ENCODE results near the gene RFXAP.

Gene RFXAP

DNA sequence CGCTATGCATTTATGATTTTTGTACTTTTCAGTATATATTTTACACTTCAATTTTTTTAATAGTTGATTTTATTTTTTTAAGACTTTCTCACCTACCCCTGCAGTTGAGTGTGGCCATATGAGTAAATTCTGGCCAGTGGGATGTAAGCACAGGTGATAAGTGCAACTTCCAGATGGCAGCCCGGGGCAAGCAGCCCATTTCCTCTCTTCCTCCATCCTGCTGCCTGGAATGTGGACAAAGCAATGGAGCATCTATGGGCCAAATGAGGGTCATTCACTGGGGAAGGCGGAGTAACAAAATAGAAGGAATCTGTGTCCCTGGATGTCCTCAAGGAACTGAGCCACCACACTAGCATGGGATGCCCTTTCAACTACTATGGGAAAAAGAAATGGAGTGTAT, 12.3 kb downstream of the RFXAP start:
- no peak overlapping the region for H3K4ac ChIP-seq (ENCODE audit: low read length)
- no CpG with 5 or more reads among the region's 3 CpGs for WGBS, 2 donors (ENCODE audit: extremely low coverage in 2 of 2, insufficient read length in 2 of 2, insufficient replicate concordance in 1 of 2)
- no peak overlapping the region for H3K18ac ChIP-seq (ENCODE audit: low read length)
- H3K79me1 ChIP-seq (ENCODE audit: low read depth, low read length), result no peaks in the 10 kb centered on the region
- no peak overlapping the region for H2BK120ac ChIP-seq (ENCODE audit: low read depth, low read length)
- no peak overlapping the region for H3K4me3 ChIP-seq (ENCODE audit: low read length in 2 of 2)
- no peak for DNase-seq (ENCODE audit: low spot score)
- H3K9ac ChIP-seq (ENCODE audit: low read depth, low read length, poor library complexity), result no peak overlapping the region
- H3K23ac ChIP-seq (ENCODE audit: low read depth, low read length, poor library complexity), result no peak overlapping the region
- no peak overlapping the region for H3K27ac ChIP-seq (replicated peaks; ENCODE audit: low read length)
- no peak overlapping the region for H2AK5ac ChIP-seq (ENCODE audit: low read depth, low read length)
- H4K91ac ChIP-seq (ENCODE audit: low read depth, low read length, poor library complexity), result no peak overlapping the region
- H2BK5ac ChIP-seq (ENCODE audit: low read length), result no peak overlapping the region
- no peak overlapping the region for H2AFZ ChIP-seq (ENCODE audit: low read length)
- no peaks in the 10 kb centered on the region for H3K27me3 ChIP-seq (ENCODE audit: control insufficient read depth in 3 of 3, insufficient read depth in 3 of 3, low read depth in 1 of 3, low read length in 3 of 3)
- H3K36me3 ChIP-seq (replicated peaks in 1 of 2; ENCODE audit: control insufficient read depth in 2 of 2, insufficient read depth in 2 of 2, low read length in 2 of 2), result peaks cover 0 to 66% of the 10 kb centered on the region in 2 donors
- H3K4me1 ChIP-seq (ENCODE audit: control insufficient read depth in 2 of 2, insufficient read depth in 1 of 2, low read depth in 1 of 2, low read length in 2 of 2), result no peaks in the 10 kb centered on the region
- no peak overlapping the region for H2BK15ac ChIP-seq (ENCODE audit: low read length)
- H2BK12ac ChIP-seq (ENCODE audit: low read length), result no peak overlapping the region
- no peaks in the 10 kb centered on the region for H3K9me3 ChIP-seq (replicated peaks in 1 of 2; ENCODE audit: control insufficient read depth in 2 of 2, insufficient read depth in 1 of 2, low read depth in 1 of 2, low read length in 2 of 2)
- no peak overlapping the region for H3K4me2 ChIP-seq (ENCODE audit: insufficient read depth, low read length, poor library complexity, severe bottlenecking)
- H3K14ac ChIP-seq (ENCODE audit: low read length), result no peak overlapping the region
- H4K8ac ChIP-seq (ENCODE audit: low read depth, low read length), result no peak overlapping the region

DNA sequence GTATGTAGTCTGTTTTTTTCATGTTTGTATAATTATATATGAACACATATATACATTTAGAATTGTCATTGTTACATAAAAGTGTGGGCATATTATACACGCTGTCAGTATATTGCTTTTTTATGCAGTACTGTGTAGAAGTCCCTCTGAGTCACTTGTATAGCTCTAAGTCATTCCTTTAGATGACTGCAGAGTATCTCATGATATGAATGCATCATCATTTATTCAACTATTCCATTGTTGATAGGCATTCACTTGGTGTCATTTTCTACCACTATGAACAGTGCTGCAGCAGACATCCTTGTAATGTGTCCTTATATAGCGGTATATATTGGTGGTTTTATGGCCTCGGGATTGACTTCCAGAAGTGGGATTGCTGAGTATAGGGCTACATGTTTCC, 15.3 kb downstream of the RFXAP start:
- Histone ChIP-seq H3K4me3 (ENCODE audit: low read length in 2 of 2) (no peak overlapping the region), H3K14ac (ENCODE audit: low read length) (no peak overlapping the region), H3K9ac (ENCODE audit: low read depth, low read length, poor library complexity) (no peak overlapping the region), H3K27me3 (ENCODE audit: control insufficient read depth in 3 of 3, insufficient read depth in 3 of 3, low read depth in 1 of 3, low read length in 3 of 3) (no peaks in the 10 kb centered on the region), H2BK12ac (ENCODE audit: low read length) (no peak overlapping the region), H3K4me1 (ENCODE audit: control insufficient read depth in 2 of 2, insufficient read depth in 1 of 2, low read depth in 1 of 2, low read length in 2 of 2) (peaks cover 0 to 3% of the 10 kb centered on the region in 2 donors), H3K27ac (replicated peaks; ENCODE audit: low read length) (no peak overlapping the region), H2AFZ (ENCODE audit: low read length) (no peak overlapping the region), H4K91ac (ENCODE audit: low read depth, low read length, poor library complexity) (no peak overlapping the region), H3K79me1 (ENCODE audit: low read depth, low read length) (peaks cover 2% of the 10 kb centered on the region), H3K4ac (ENCODE audit: low read length) (no peak overlapping the region), H2BK120ac (ENCODE audit: low read depth, low read length) (no peak overlapping the region), H3K4me2 (ENCODE audit: insufficient read depth, low read length, poor library complexity, severe bottlenecking) (no peak overlapping the region), H3K36me3 (replicated peaks in 1 of 2; ENCODE audit: control insufficient read depth in 2 of 2, insufficient read depth in 2 of 2, low read length in 2 of 2) (peaks cover 0 to 36% of the 10 kb centered on the region in 2 donors), H3K9me3 (replicated peaks in 1 of 2; ENCODE audit: control insufficient read depth in 2 of 2, insufficient read depth in 1 of 2, low read depth in 1 of 2, low read length in 2 of 2) (no peaks in the 10 kb centered on the region), H4K8ac (ENCODE audit: low read depth, low read length) (no peak overlapping the region), H2BK5ac (ENCODE audit: low read length) (no peak overlapping the region), H2BK15ac (ENCODE audit: low read length) (no peak overlapping the region), H2AK5ac (ENCODE audit: low read depth, low read length) (no peak overlapping the region), H3K23ac (ENCODE audit: low read depth, low read length, poor library complexity) (no peak overlapping the region), H3K18ac (ENCODE audit: low read length) (no peak overlapping the region)
- no peak for DNase-seq (ENCODE audit: low spot score)
- no CpG with 5 or more reads among the region's 3 CpGs for WGBS, 2 donors (ENCODE audit: extremely low coverage in 2 of 2, insufficient read length in 2 of 2, insufficient replicate concordance in 1 of 2)

DNA sequence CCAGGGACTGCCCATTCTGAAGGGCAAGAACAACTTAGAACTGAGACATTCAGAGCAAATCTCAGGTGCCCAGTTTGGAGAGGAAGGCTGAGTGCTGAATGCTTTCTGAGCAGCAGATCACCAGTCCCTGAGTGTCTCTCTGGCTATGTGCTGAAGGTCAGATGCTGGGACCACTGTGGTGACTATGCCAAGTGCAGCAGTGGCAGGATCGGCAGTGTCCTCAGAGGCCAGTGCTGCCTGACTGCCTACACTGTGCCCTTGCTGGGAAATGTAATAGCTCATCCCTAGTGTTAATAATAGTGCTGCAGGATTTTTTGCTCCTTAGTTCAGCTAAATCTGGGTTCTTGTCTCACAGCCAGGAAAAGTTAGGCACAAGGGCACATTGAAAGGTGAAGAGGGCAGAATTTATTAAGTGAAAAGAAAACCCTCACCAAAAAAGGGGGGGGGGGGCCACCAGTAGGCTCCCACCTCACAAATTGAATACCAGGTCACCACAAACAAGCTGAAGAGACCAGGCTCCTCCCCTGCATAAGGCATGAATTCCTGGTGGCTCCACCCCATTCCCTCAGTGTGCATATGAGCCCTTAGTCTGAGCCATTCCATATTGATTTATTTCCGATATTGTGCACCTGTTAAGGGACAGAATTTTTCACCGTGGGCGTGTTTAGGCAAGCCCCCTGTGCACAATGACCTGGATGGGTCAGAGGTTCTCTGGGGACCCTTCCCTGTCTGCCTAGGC, 18.5 kb downstream of the RFXAP start:
- Histone ChIP-seq H4K8ac (ENCODE audit: low read depth, low read length) (no peak overlapping the region), H3K18ac (ENCODE audit: low read length) (no peak overlapping the region), H3K79me1 (ENCODE audit: low read depth, low read length) (peaks cover 5% of the 10 kb centered on the region), H3K27me3 (ENCODE audit: control insufficient read depth in 3 of 3, insufficient read depth in 3 of 3, low read depth in 1 of 3, low read length in 3 of 3) (no peaks in the 10 kb centered on the region), H3K4ac (ENCODE audit: low read length) (no peak overlapping the region), H4K91ac (ENCODE audit: low read depth, low read length, poor library complexity) (no peak overlapping the region), H3K9me3 (replicated peaks in 1 of 2; ENCODE audit: control insufficient read depth in 2 of 2, insufficient read depth in 1 of 2, low read depth in 1 of 2, low read length in 2 of 2) (no peaks in the 10 kb centered on the region), H3K4me3 (ENCODE audit: low read length in 2 of 2) (no peak overlapping the region), H3K9ac (ENCODE audit: low read depth, low read length, poor library complexity) (peak overlapping the region; percentile 50), H3K36me3 (replicated peaks in 1 of 2; ENCODE audit: control insufficient read depth in 2 of 2, insufficient read depth in 2 of 2, low read length in 2 of 2) (peaks cover 0 to 11% of the 10 kb centered on the region in 2 donors), H3K4me1 (ENCODE audit: control insufficient read depth in 2 of 2, insufficient read depth in 1 of 2, low read depth in 1 of 2, low read length in 2 of 2) (peaks cover 0 to 10% of the 10 kb centered on the region in 2 donors), H3K4me2 (ENCODE audit: insufficient read depth, low read length, poor library complexity, severe bottlenecking) (no peak overlapping the region), H2BK5ac (ENCODE audit: low read length) (no peak overlapping the region), H2BK15ac (ENCODE audit: low read length) (no peak overlapping the region), H2BK12ac (ENCODE audit: low read length) (no peak overlapping the region), H3K27ac (replicated peaks; ENCODE audit: low read length) (no peak overlapping the region), H2AK5ac (ENCODE audit: low read depth, low read length) (no peak overlapping the region), H2AFZ (ENCODE audit: low read length) (no peak overlapping the region), H2BK120ac (ENCODE audit: low read depth, low read length) (no peak overlapping the region), H3K14ac (ENCODE audit: low read length) (no peak overlapping the region), H3K23ac (ENCODE audit: low read depth, low read length, poor library complexity) (no peak overlapping the region)
- WGBS, 2 donors (ENCODE audit: extremely low coverage in 2 of 2, insufficient read length in 2 of 2, insufficient replicate concordance in 1 of 2), result no CpG with 5 or more reads among the region's 4 CpGs
- DNase-seq (ENCODE audit: low spot score), result no peak

DNA sequence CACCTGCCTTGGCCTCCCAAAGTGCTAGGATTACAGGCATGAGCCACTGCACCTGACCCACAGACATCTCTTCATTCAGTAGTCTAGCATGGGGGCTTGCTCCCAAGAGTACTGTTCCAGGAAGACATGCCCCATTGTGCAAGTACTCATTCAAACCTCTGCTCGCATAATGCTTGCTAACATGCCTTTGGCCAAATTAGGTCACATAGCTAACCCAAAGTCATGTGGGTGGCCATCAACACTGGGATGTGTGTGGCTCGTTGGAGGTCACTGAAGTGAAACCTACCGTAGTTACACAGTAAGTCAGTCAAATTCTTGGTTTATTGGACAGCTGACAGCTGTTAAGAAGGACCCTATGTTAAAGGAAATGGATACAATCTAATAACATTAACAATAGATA, 20.3 kb downstream of the RFXAP start:
- no CpG with 5 or more reads among the region's 3 CpGs for WGBS, 2 donors (ENCODE audit: extremely low coverage in 2 of 2, insufficient read length in 2 of 2, insufficient replicate concordance in 1 of 2)
- H3K23ac ChIP-seq (ENCODE audit: low read depth, low read length, poor library complexity), result no peak overlapping the region
- no peak overlapping the region for H2BK12ac ChIP-seq (ENCODE audit: low read length)
- H2AFZ ChIP-seq (ENCODE audit: low read length), result no peak overlapping the region
- H3K18ac ChIP-seq (ENCODE audit: low read length), result no peak overlapping the region
- H2AK5ac ChIP-seq (ENCODE audit: low read depth, low read length), result no peak overlapping the region
- H3K9ac ChIP-seq (ENCODE audit: low read depth, low read length, poor library complexity), result no peak overlapping the region
- peaks cover 5% of the 10 kb centered on the region for H3K79me1 ChIP-seq (ENCODE audit: low read depth, low read length)
- H3K4ac ChIP-seq (ENCODE audit: low read length), result no peak overlapping the region
- H4K8ac ChIP-seq (ENCODE audit: low read depth, low read length), result no peak overlapping the region
- no peak for DNase-seq (ENCODE audit: low spot score)
- H2BK5ac ChIP-seq (ENCODE audit: low read length), result no peak overlapping the region
- no peak overlapping the region for H3K4me3 ChIP-seq (ENCODE audit: low read length in 2 of 2)
- no peaks in the 10 kb centered on the region for H3K9me3 ChIP-seq (replicated peaks in 1 of 2; ENCODE audit: control insufficient read depth in 2 of 2, insufficient read depth in 1 of 2, low read depth in 1 of 2, low read length in 2 of 2)
- no peaks in the 10 kb centered on the region for H3K27me3 ChIP-seq (ENCODE audit: control insufficient read depth in 3 of 3, insufficient read depth in 3 of 3, low read depth in 1 of 3, low read length in 3 of 3)
- peaks cover 0 to 13% of the 10 kb centered on the region in 2 donors for H3K36me3 ChIP-seq (replicated peaks in 1 of 2; ENCODE audit: control insufficient read depth in 2 of 2, insufficient read depth in 2 of 2, low read length in 2 of 2)
- H3K4me2 ChIP-seq (ENCODE audit: insufficient read depth, low read length, poor library complexity, severe bottlenecking), result no peak overlapping the region
- no peak overlapping the region for H2BK120ac ChIP-seq (ENCODE audit: low read depth, low read length)
- H4K91ac ChIP-seq (ENCODE audit: low read depth, low read length, poor library complexity), result no peak overlapping the region
- no peak overlapping the region for H3K14ac ChIP-seq (ENCODE audit: low read length)
- H3K4me1 ChIP-seq (ENCODE audit: control insufficient read depth in 2 of 2, insufficient read depth in 1 of 2, low read depth in 1 of 2, low read length in 2 of 2), result peaks cover 0 to 10% of the 10 kb centered on the region in 2 donors
- no peak overlapping the region for H3K27ac ChIP-seq (replicated peaks; ENCODE audit: low read length)
- H2BK15ac ChIP-seq (ENCODE audit: low read length), result no peak overlapping the region
